GM18498 (cell line): Measurements from ENCODE around the gene GSTT2B.
A peak's percentile ranks its signal among the peaks of the same experiment; 100 is the strongest.
"Not testable (repeated sequence)": the region's sequence is repeated elsewhere in the genome, so short reads cannot be mapped to it uniquely, and the experiment has no call there.

Experiments
- ATAC-seq: cut with Tn5 transposase; IDR thresholded peaks from one replicate; pipeline ENCODE4 v1.9.1; 2021; ENCODE audit warnings: mild to moderate bottlenecking, moderate library complexity; ENCODE audit not compliant: unreplicated experiment

Gene GSTT2B

GRCh38 chr22:23986089-23986488 lies 25.1 kb upstream of the GSTT2B start:
- not testable (repeated sequence) for ATAC-seq

GRCh38 chr22:23984430-23984829 lies 23.4 kb upstream of the GSTT2B start:
- no peak for ATAC-seq

DNA sequence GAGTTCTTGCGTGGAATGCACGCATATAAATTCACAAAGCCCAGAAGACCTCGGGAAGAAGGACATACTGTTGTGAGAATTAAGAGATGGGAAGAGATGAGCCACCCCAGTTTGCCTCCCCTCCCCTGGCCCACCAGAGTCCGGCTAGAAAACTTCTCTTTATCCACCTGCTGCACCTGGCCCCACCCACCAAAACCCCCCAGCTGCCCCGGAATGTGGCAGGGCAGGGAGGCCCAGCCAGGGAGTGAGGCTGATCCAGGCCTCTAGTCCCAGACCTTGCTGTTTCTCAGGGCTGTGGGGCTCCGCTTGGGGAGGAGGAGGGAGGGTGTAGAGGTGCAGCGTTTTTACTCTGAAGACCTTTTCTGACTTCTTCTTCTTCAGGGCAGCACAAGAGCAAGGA lies 19.6 kb upstream of the GSTT2B start:
- not testable (repeated sequence) for ATAC-seq

DNA sequence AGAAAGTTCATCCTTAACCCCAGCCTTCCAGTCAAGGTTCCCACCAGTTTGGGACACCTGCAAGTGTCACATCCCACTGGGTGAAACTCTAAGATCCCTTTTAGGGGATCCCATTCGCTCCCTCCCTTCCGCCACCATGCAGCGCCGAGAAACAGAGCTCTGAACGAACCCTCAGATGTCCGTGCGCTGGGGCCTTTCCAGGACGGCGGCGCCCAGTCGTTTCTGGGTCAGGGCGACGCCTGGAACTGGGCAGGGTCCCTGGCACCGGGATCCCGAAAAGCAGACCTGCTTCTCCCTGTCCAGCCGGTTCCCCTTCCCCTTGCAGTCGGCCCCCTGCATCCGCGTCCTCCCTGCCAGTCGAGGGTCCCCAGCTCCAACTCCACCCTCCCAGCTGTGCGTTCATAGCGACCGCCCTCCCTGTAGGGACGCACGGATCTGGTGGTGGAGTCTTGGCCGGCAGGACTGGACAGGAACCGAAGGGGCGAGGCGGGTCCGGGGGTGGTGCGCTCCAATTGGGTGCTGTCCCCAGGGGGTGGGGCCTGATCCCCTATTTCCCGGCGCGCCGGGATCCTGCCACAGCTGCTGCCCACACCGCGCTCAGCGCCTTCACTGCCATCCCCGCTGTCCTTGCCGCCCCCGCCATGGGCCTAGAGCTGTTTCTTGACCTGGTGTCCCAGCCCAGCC lies 18.7 kb upstream of the GSTT2B start, which contains the start of gene GSTT2:
TSS of gene GSTT2 (plus strand) at position 578 of the 684 bp plus-strand sequence.
- ATAC-seq: not testable (repeated sequence)

- not testable (repeated sequence) for ATAC-seq
These were observed 16.3 kb upstream of the GSTT2B start for GRCh38 chr22:23977304-23977703.

GRCh38 chr22:23974836-23975352 lies 13.9 kb upstream of the GSTT2B start:
- not testable (repeated sequence) for ATAC-seq

DNA sequence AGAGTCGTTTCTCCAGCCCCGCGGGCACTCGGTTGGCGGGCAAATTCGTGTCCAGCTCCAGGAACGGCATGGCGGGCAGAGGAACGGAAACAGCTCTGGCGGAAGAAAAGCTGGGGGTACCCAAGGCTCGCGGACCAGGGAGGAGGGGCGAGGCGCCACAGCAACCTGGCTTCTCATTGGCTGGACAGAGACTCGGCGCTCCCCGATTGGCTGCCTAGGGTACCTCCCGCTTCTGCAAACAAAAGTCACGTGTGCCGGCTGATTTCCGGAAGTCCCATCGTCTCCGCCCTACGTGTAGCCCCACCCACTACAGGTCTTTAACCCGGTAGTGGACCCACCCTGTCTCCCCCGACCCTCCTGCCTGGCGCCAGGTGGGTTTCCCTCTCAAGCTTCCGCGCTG lies 13.3 kb upstream of the GSTT2B start, which contains the start of gene DDT:
TSS of gene DDT (minus strand) at position 97 of the 400 bp plus-strand sequence. CDS start at position 70, 27 bp downstream.
- peak; percentile 93 for ATAC-seq

- not testable (repeated sequence) for ATAC-seq
These were observed 10.9 kb upstream of the GSTT2B start for GRCh38 chr22:23971927-23972326.

GRCh38 chr22:23970816-23971486 lies 10.0 kb upstream of the GSTT2B start:
- ATAC-seq: no peak

- ATAC-seq: no peak
These were observed 9.2 kb upstream of the GSTT2B start for GRCh38 chr22:23970201-23970641.

- no peak for ATAC-seq
These were observed 8.1 kb upstream of the GSTT2B start for GRCh38 chr22:23969071-23969470.

DNA sequence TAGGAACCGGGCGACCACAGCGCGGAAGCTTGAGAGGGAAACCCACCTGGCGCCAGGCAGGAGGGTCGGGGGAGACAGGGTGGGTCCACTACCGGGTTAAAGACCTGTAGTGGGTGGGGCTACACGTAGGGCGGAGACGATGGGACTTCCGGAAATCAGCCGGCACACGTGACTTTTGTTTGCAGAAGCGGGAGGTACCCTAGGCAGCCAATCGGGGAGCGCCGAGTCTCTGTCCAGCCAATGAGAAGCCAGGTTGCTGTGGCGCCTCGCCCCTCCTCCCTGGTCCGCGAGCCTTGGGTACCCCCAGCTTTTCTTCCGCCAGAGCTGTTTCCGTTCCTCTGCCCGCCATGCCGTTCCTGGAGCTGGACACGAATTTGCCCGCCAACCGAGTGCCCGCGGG lies 5.6 kb upstream of the GSTT2B start, which contains the start of gene DDTL:
TSS of gene DDTL (plus strand) at position 321 of the 400 bp plus-strand sequence. CDS start at position 348, 27 bp downstream.
- ATAC-seq: peak; percentile 92

DNA sequence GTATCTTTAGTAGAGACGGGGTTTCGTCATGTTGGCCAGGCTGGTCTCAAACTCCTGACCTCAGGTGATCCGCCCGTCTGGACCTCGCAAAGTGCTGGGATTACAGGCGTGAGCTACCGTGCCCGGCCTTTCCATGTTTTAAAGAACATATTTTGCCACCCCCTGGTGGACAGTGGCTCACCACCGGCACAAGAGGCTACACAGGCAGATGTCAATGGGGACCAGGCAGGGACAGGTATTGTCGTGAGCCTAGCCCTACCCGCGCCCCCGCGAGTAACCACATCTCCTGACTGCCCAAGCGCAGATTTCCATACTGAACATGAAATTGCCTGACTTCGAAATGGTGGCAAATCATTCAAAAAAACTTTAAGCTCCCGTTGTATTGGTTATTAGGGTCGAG lies 5.1 kb upstream of the GSTT2B start:
- ATAC-seq: peak; percentile 24

DNA sequence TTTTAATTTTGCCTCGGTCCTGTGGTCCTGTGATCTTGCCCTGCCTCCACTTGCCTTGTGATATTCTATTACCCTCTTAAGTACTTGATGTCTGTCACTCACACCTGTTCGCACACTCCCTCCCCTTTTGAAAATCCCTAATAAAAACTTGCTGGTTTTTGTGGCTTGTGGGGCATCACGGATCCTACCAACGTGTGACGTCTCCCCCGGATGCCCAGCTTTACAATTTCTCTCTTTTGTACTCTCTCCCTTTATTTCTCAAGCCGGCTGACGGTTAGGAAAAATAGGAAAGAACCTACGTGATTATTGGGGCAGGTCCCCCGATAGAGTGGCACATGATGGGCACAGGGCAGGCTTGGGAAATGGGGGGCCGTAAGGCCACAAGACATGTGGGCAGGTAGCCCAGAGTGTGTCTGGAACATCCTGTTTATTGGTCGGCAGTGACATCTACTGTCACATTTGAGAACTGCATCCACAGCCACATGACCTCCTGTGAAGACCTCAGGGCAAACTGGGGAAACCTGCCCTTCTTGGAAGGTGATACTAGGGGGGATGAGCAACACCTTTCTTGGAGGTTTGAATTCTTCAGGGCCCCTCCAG lies 4.6 kb downstream of the GSTT2B start:
- peak; percentile 46 for ATAC-seq

- not testable (repeated sequence) for ATAC-seq
These were observed 5.1 kb downstream of the GSTT2B start for GRCh38 chr22:23955886-23956285.

DNA sequence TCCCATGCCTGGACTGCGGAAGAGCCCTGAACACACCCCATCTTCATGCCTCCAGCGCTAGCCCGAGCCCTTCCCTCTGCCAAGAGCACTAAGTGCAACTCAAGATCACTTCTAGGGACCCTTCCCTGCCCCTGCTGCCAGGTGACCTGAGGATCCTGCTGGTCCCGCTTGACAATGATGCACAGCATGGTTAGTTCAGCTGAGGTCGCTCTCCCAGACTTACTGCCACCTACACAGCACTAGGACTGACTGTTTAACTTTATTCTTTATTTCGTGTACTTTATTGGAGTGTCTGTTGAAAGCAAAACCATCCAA lies 6.0 kb downstream of the GSTT2B start:
- ATAC-seq: not testable (repeated sequence)

DNA sequence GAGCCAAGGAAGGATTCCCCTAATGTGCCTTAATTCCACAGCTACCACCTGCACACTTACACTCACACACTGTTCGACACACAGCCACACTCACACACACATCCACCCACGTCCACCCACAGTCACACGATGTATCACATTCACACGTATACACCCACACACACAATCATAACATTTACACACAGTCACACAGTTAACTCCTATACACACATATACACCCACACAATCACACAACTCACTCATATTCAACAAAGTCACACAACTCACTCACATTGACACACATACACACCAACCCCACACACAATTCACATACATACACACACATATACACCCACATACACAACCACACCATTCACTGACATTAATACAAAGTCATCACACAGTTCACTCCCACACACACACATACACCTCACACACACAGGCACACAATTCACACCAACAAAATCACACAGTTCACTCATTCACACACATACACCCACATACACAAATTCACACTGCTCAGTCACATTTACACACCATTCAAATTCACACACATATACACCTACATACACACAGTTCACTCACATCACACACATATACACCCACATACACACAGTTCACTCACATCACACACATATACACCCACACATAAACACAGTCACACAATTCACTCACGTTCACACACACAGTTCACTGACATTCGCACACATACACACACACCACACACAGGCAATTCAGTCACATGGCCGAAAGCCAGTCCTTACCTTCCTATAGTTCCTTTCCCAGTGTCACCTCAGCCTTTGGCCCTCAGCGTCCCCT lies 6.6 kb downstream of the GSTT2B start:
- ATAC-seq: not testable (repeated sequence)

- not testable (repeated sequence) for ATAC-seq
These were observed 7.5 kb downstream of the GSTT2B start for GRCh38 chr22:23953485-23953884.

- ATAC-seq: not testable (repeated sequence)
These were observed 8.1 kb downstream of the GSTT2B start for GRCh38 chr22:23952794-23953405.

- ATAC-seq: not testable (repeated sequence)
These were observed 9.6 kb downstream of the GSTT2B start for GRCh38 chr22:23951383-23951782.
